CD4-positive, alpha-beta T cell treated with Interleukin-4 for 4 hours (primary cell): ENCODE data around the gene UTF1.

ENCODE experiments used
- DNase-seq: peaks from one replicate; pipeline ENCODE4 v3.0.0-alpha.2; 2020

The UTF1 gene

GRCh38 chr10:133267293-133267692 lies 37.3 kb downstream of the UTF1 start:
- no peak for DNase-seq

GRCh38 chr10:133267829-133268228 lies 37.8 kb downstream of the UTF1 start:
- no peak for DNase-seq

DNA sequence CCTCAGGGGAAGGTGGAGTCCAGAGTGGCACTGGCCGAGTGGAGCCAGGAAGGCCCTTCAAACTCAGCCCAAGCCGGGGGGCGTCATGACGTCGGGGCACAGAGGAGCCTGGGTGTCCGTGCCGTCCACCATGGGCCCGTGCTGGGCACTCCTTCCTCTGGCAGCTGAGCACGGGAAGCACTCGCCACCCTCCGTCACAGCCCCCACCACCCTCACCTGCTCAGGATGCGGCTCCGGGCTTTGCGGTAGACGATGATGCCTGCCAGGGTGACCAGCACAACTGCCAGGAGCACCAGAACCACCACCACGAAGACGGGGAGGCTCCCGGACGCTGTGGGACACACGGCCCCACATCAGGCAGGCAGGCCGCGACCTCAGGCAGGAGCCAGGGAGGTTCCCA lies 38.5 kb downstream of the UTF1 start:
- DNase-seq: no peak

DNA sequence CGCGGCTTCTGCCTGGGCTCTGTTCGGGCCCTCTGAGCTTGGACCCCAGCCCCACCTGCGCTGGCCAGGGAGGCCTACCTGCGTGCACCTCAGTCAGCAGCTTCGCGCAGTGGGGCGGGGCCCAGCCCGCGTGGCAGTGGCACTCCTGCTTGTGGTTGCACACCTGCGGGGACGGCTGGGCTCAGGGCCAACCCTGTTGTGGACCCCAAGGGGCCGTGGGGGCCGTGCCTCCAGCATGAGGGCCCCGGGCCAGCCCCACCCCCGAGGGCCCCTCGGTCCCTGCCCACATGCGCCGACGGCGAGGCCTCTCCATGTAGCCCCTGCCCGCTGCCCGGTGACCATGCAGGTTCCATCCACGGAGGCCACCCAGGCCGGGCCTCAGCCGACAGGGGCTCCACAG lies 39.4 kb downstream of the UTF1 start:
- DNase-seq: no peak

DNA sequence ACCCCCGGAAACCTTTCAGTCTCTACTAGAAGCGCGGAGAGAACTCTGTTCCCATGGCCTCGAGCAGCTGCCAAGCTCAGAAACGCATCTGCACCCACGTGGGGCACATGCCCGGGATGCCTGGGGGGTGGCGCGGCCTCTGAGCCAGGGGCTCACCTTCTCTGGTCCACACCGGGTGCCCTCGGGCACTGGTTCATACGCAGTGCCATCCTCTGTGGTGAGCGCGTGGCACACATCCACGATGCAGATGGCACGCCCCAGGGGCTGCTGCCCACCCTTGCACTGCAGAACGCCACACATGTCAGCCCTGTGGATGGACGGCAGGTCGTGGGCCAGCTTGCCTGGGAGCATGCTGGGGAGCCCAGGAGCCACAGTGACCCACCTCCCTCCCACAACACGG lies 40.2 kb downstream of the UTF1 start:
- no peak for DNase-seq

DNA sequence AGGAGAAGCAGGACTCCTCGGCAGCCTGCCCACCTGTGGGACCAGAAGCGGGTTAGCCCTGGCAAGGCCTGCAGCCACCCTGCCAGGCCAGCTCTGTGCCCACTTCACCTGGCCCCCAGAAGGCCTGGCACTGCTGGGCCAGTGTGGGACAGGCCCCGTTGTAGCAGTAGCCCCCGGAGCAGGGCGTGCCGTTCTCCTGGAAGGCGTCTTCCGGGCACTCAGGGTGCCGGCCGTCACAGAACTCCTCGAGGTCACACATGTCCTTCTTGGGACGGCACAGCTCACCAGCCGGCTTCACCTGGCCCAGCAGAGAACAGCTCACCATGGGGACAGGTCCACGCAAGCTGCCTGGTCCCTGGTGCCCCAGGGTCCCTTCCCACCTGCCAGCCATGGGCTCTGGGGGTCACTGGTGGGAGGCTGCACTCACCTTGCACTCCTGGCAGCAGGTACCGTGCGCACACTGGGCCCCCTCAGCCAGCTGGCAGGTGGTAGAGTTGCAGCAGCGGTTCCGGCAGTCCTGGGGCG lies 40.8 kb downstream of the UTF1 start:
- DNase-seq: no peak

DNA sequence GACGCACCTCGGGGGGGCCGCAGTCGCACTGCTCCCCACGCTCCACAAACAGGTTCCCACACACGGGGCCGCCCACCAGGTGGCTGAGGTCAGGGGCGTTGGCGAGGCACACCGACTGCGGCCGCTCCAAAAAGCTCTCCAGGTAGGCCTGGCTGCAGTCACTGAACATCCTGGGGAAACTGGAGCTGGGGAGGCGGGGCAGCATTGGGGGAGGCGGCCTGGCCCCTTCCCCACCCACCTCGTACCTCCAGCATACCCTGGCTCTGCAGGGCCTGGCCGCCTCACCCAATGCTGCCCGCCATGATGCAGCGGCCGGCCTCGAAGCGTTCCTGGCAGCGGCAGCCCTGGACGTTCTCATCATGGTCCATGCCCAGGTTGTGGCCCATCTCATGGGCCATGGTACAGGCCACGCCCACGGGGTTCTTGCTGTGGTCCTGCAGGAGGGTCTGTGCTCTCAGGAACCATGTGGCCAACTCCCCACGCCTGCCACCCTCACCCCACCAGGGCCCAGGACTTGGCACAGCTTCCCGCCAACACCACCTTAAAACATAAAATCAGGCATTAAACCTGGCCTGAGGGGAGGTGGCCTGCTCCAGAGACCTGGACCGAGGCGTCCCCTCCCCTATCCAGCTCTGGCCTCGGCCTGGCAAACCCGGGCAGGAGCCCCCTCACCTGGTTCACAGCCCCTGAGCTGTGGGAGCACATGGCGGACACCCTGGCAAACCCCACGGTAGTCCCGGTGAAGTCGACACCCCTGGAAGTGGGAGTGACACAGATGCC lies 41.7 kb downstream of the UTF1 start:
- no peak for DNase-seq

GRCh38 chr10:133272301-133272963 lies 42.4 kb downstream of the UTF1 start:
- DNase-seq: no peak

DNA sequence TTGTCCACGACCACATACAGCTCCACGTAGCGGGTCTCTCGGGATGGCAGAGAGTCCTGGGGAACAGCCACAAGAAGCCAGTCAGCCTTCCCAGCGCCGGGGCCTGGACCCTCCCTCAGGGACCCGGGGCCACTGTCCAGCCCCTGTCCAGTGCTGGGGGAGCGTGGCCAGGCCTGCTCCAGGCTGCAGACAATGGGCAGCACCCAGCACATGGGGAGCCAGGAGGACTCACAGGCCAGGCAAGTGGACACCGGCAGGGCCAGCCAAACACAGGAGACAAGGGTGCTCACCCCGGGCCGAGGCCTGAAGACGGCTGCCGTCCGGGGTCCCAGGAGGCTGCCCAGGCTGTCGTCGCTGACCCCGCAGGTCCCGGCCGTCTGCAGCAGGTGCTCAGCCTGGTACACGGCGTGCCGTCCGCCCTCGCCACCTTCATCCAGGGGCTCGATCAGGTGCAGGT lies 43.0 kb downstream of the UTF1 start:
- DNase-seq: no peak

GRCh38 chr10:133273534-133274143 lies 43.6 kb downstream of the UTF1 start:
- no peak for DNase-seq

DNA sequence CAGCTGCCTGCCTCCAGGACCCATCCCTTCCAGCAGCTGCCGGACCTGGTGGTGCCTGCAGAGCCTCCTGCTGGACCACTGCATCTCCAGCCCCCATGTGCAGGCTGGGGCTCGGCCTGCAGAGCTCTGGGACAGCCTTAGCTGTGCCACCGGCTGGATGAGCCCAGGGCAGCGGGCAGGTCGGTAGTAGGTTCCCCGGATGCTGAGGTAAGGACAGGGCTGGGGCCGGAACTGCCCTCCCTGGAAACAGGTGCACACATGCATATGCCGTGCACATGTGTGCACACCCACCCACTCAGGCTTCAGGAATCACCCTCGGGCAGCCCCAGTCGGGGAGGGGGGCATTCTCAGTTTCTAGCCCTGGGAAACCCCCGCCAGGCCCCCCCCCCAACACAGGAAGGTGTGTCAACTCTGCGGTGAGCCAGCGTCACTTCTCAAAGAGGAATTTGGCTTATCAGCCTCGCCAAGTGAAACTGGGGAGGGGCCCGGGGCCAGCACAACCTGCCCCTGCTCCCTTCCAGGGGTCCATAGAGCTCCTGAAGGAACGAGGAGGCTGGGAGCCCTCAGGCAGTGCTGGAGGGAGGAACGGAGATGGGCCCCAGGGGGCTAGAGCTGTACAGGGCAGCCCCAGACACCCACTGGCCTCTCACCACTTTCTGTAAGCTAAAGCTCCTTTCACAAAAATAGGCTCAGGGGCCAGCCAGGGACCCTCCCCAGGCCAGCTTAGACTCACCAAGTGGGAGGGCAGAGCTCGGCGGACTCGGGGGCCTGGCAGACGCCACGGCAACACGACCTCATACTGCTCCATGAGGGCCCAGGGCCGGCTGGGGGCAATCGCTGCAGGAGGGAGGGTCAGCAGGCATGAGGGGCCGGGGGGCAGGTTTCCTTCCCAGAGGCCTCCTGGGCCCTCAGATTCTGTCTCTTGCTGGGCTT lies 45.0 kb downstream of the UTF1 start:
- DNase-seq: peak; percentile 90

DNA sequence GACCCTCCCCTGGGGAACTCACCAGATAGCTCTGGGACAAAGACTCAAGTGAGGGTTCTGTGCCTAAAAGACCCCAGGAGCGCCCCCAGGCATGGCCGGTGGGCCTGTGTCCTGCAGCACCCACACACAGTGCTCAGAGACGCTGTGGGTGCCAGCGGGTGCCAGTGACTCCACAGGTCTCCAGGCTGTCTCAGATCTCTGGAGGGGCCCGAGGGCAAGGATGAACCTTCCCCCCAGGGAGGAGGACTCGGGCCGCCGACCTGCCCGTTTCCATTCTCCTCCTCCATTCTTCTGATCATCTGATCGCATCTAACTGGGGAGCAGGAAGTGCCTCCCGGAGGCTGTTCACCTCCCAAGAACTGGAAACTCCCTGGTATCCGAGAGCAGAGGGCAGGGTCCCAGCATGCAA lies 45.7 kb downstream of the UTF1 start:
- DNase-seq: peak; percentile 42

- DNase-seq: no peak
Measured at GRCh38 chr10:133276100-133276434, 46.0 kb downstream of the UTF1 start.

DNA sequence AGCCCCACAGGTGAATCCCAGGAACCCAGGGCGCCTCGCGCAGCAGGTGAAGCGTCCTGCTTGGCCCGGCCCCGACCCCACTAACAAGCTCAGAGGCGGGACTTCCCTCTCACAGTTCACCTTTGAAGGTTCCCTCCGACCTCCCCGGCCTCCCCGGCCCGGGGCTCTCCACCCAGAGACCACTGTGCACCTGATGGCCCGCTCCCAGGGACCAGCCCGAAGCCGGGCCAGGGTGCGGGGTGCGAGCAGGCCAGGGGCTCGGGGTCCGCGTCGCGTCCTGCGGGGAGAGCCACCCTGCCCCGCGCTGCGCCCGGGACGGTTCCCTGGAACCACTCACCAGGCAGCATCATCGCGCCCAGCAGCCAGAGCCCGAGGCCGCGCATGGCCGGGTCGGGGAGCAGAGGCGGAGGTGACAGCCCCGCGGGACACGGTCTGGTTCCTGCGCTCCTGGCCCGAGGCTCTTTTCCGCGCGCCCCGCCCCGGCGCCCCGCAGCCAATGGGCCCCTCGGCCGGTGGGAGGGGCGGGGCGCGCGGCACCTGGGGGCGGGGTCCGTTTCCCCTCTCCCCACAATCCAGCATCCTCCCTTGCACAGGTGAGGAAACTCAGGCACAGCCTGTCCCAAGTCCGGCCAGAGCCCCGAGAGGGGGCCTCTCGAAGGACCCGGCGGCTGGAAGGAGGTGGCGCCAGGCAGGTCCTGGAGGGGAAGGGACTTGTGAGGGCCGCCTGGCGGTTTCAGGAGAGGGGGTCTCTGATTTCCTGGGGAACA lies 46.6 kb downstream of the UTF1 start, which contains the start of gene ADAM8:
Gene ADAM8 (minus strand): TSS at position 434 of the 767 bp plus-strand sequence. CDS start 51 bp downstream, at position 383.
- DNase-seq: peak; percentile 58

GRCh38 chr10:133277277-133277992 lies 47.4 kb downstream of the UTF1 start:
- no peak for DNase-seq

DNA sequence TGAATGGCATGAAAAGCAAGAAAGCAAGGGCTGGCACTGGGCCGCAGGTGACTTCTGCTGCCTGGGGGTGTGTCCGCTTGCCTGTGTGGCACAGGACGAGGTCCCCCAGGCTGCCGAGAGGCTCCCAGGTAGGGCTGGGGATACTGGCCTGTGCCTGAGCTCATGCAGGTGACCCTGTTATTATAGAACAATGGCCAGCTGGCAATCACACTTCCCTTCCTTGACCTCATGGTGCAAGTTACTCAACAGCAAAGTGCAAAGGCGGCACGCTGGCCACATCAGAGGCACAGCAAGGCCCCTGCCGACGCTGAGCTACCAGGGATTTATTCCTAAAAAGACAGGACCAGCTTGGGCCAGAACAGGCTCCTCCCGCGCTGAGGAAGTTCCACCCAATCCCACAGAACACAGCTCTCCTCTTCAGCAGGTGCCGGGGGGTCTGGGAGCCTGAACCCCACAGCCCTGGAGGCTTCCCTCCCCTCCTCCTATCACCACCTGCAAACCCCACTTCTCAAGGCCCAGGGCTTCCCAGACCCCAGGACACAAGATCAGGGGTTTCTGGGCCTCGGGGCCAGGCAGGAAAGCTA lies 48.1 kb downstream of the UTF1 start:
- no peak for DNase-seq

- peak; percentile 83 for DNase-seq
Measured at GRCh38 chr10:133278577-133279265, 48.7 kb downstream of the UTF1 start.

DNA sequence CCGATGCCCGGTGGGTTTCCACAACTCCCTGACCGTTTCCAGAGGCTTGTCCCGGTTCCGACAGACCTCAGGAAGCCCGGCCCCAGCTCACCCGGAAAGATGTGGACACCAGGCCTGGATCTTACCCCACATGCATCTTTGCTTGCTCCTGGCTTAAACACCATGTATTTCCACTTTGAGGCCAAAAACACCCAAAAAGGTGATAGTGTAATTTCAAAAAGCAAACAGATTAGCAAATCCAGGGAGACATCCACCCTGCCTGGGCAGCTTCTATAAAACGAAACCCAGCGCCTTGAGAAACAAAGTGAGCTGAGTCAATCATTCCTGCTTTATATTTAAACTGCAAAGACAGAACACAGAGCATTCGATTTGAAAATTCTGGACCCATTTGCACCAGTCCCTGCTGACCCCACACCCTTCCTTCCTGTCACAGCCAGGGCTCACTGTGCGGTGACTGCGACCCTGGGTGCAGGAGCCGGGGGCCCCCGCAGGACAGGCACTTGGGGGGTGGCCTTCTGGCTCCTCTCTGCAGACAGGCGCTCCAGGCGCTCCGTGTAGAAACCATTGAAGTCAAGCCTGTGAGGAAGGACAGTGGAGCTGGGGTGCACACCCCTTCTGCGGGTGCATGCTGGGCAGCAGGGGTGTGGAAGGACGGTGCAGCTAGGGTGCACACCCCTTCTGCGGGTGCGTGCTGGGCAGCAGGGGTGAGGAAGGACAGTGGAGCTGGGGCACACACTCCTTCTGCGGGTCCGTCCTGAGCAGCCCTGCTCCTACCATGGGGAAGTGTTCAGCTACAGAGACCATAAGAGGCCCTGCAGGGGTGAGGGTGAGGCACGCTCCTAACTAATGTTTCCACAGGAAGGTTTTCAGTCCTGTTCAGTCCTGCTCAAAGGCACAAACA lies 49.6 kb downstream of the UTF1 start:
- no peak for DNase-seq
